HCT116 (cell line): ENCODE data around the gene ADGRG1. TPM values are rescaled to one million over a fixed set of nuclear protein-coding genes. Genes with fewer than 3 reads are reported as not detected.

Experiments
- ATAC-seq: fragments of 200-7000 bp; cut with Tn5 transposase; 2 replicates; pipeline ENCODE4 v1.9.1; 2020; ENCODE audit warnings: mild to moderate bottlenecking, moderate library complexity
- BruUV-seq: library from RNA; stranded (reverse); fragments of 400-500 nt; replicated peaks from 2 replicates; lab custom pipeline; 2021; lab: Mats Ljungman, UMichigan
- CTCF ChIA-PET: fragments of 300-600 bp; sonication (Branson Sonifier 250); formaldehyde crosslinking; loops from one replicate; lab custom pipeline; 2021; ENCODE audit warnings: antibody characterized with exemption; lab: Charles Lee
- POLR2A ChIA-PET: fragments of 300-600, 350-600 bp; sonication (Branson Sonifier 250); formaldehyde crosslinking; loops from one replicate; lab custom pipeline; 2021; ENCODE audit warnings: antibody characterized with exemption; lab: Charles Lee
- RAD21 ChIA-PET, 2 experiments: fragments of 300-600 bp; sonication (Branson Sonifier 250); formaldehyde crosslinking; loops; one replicate each; lab custom pipeline; 2023; ENCODE audit warnings: low total read pairs in 2 of 2; ENCODE audit not compliant: uncharacterized antibody in 2 of 2, unreplicated experiment in 2 of 2, low non-redundant PET in 1 of 2; lab: Charles Lee
- DNase-seq: peaks from one replicate; pipeline ENCODE4 v3.0.0-alpha.2; 2010; ENCODE audit warnings: low read depth, low spot score
- H2AFZ ChIP-seq: fragments of 200-600 bp; shearing (Covaris generic), sonication (generic); 2 replicates; pipeline ENCODE4 v1.6.1; 2017; ENCODE audit warnings: low read depth, mixed run types, mixed read lengths, antibody characterized with exemption, low read length; ENCODE audit not compliant: poor library complexity, severe bottlenecking
- H3K27ac ChIP-seq: 2 replicates; pipeline ENCODE4 v1.5.1; 2012; ENCODE audit warnings: low read depth, low read length
- H3K27me3 ChIP-seq: fragments of 200-600 bp; sonication (generic); 2 replicates; pipeline ENCODE4 v1.6.1; 2016; ENCODE audit warnings: mixed run types, low read length, mixed read lengths; ENCODE audit not compliant: insufficient read depth
- H3K36me3 ChIP-seq, 2 experiments: fragments of 200-500 bp in 1 of 2; fragments of 200-600 bp in 1 of 2; sonication (Bioruptor generic) in 1 of 2; sonication (generic) in 1 of 2; 2 replicates each; pipeline versions ENCODE4 v1.5.1 to v1.6.1; 2014 to 2016; ENCODE audit warnings: low read length in 2 of 2, inconsistent platforms in 1 of 2, mixed read lengths in 1 of 2, mixed run types in 1 of 2; ENCODE audit not compliant: insufficient read depth in 2 of 2, control insufficient read depth in 1 of 2
- H3K4me1 ChIP-seq, 2 experiments: fragments of 200-600 bp in 1 of 2; sonication (generic) in 1 of 2; 2 replicates each; pipeline versions ENCODE4 v1.5.1 to v1.6.1; 2012 to 2017; ENCODE audit warnings: low read length in 2 of 2, inconsistent platforms in 1 of 2, mild to moderate bottlenecking in 1 of 2, mixed read lengths in 1 of 2, mixed run types in 1 of 2, moderate library complexity in 1 of 2; ENCODE audit not compliant: insufficient read depth in 2 of 2, control insufficient read depth in 1 of 2
- H3K4me2 ChIP-seq: fragments of 200-600 bp; sonication (generic); 2 replicates; pipeline ENCODE4 v1.6.1; 2017; ENCODE audit warnings: mixed run types, low read length, mixed read lengths
- H3K4me3 ChIP-seq, 2 experiments: fragments of 200-600 bp in 1 of 2; sonication (generic) in 1 of 2; replicated peaks in 1 of 2; 2 replicates each; pipeline ENCODE4 v1.5.1; 2011 to 2016; ENCODE audit warnings: low read length in 2 of 2, control low read depth in 1 of 2, low read depth in 1 of 2, mild to moderate bottlenecking in 1 of 2, mixed read lengths in 1 of 2, mixed run types in 1 of 2
- H3K79me2 ChIP-seq: fragments of 200-600 bp; sonication (generic); 2 replicates; pipeline ENCODE4 v1.6.1; 2017; ENCODE audit warnings: mild to moderate bottlenecking, mixed run types, low read length, moderate library complexity, mixed read lengths; ENCODE audit not compliant: insufficient read depth
- H3K9ac ChIP-seq: fragments of 200-600 bp; sonication (generic); 2 replicates; pipeline ENCODE4 v1.6.1; 2016; ENCODE audit warnings: low read length, mixed read lengths
- H3K9me2 ChIP-seq: fragments of 200-600 bp; sonication (generic), shearing (Covaris generic); 2 replicates; pipeline ENCODE4 v1.6.1; 2017; ENCODE audit warnings: mixed run types, mild to moderate bottlenecking, moderate library complexity; ENCODE audit not compliant: insufficient read depth
- H3K9me3 ChIP-seq, 2 experiments: fragments of 200-500 bp in 1 of 2; fragments of 200-600 bp in 1 of 2; sonication (Bioruptor generic) in 1 of 2; sonication (generic) in 1 of 2; 2 replicates each; pipeline ENCODE4 v1.6.1; 2014 to 2017; ENCODE audit warnings: low read length in 2 of 2, mixed read lengths in 2 of 2, inconsistent platforms in 1 of 2, low read depth in 1 of 2, mild to moderate bottlenecking in 1 of 2, mixed run types in 1 of 2, moderate library complexity in 1 of 2; ENCODE audit not compliant: control insufficient read depth in 1 of 2, insufficient read depth in 1 of 2
- H4K20me1 ChIP-seq: fragments of 200-600 bp; sonication (generic), shearing (Covaris generic); 2 replicates; pipeline ENCODE4 v1.6.1; 2017; ENCODE audit warnings: mixed run types, mild to moderate bottlenecking, moderate library complexity; ENCODE audit not compliant: insufficient read depth
- SIN3A ChIP-seq: IDR thresholded peaks from 2 replicates; pipeline ENCODE4 v1.6.1; 2012; ENCODE audit warnings: low read depth
- SRF ChIP-seq: IDR thresholded peaks from 2 replicates; pipeline ENCODE4 v1.6.1; 2012; ENCODE audit warnings: low read depth
- TCF7L2 ChIP-seq: IDR thresholded peaks from 2 replicates; pipeline ENCODE4 v1.7.0; 2011; ENCODE audit warnings: borderline replicate concordance, inconsistent platforms; ENCODE audit not compliant: insufficient read depth, insufficient read length; ENCODE audit errors: extremely low read depth
- intact Hi-C: fragments of 100-400 bp; cut with micrococcal nuclease; formaldehyde crosslinking; loops from 2 replicates; pipeline ENCODE4 v1.10.0; 2022
- total RNA-seq: library from RNA; stranded (reverse); gene quantifications from one replicate; pipeline ENCODE4 v1.2.1, GENCODE V29; 2021; ENCODE audit not compliant: unreplicated experiment
- TF ChIP-seq, protein P1 (sequence below): IDR thresholded peaks from 2 replicates; pipeline ENCODE4 v1.6.1; 2012
- TF ChIP-seq, protein P2 (sequence below): IDR thresholded peaks from 2 replicates; pipeline ENCODE4 v1.6.1; 2011; ENCODE audit warnings: mild to moderate bottlenecking, low read length, moderate library complexity; ENCODE audit not compliant: insufficient replicate concordance; ENCODE audit errors: extremely low read depth
- TF ChIP-seq, protein P3 (sequence below): IDR thresholded peaks from 2 replicates; pipeline ENCODE4 v1.6.1; 2012

The ADGRG1 gene
- total RNA-seq, 1 experiment from 2014 or later: 36.4 TPM

DNA sequence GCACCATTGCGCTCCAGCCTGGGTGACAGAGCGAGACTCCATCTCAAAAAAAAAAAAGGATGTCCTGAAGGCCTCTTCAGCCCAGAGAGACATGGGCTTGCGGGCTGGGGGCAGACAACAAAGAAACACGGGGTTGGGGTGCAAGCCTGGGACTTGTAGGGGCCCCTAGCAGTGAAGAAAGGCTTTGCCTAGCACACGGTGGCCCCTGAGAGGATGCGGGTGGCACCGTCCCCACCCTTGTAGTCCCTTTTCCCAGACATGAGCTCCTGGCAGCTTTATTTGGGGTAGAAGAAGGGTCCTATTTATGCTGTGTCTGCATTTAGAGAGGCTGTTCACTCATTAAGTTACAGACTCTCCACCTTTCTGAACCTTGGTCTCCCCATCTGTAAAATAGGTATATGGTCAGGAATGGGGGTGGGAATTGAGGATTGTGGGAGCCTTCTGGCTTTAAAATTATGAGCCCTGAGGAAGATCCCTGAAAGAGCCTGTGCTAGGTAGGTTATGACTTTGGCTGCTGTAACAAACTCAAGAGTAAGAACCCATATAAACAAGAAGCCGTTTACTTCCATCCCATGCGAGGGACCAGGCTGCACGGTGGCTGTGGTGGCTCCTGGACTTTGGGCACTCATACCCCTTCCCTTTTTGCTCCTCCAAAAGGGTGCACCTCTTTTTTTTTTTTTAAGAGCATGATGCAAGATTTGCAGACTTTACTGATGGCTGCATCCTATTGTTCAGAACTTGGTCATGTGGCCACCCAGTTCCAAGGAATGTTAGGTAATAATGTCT lies 20.6 kb upstream of the ADGRG1 start:
- DNase-seq: no peak
- H3K79me2 ChIP-seq: no peaks in the 10 kb centered on the region
- CTCF ChIA-PET: interaction anchor here (1.2 to 2.9 kb wide), 2 partner anchors 7 to 17 kb away, joined by 4 to 18 read pairs; no protein-coding TSS in a partner anchor
- ATAC-seq: no peak
- H3K36me3 ChIP-seq: no peaks in the 10 kb centered on the region
- intact Hi-C loops: no loop called here
- H3K4me1 ChIP-seq: no peaks in the 10 kb centered on the region
- TF ChIP-seq SIN3A (no peak), SRF (no peak), TCF7L2 (no peak)
- TF ChIP-seq, protein P1, sequence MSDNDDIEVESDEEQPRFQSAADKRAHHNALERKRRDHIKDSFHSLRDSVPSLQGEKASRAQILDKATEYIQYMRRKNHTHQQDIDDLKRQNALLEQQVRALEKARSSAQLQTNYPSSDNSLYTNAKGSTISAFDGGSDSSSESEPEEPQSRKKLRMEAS: no peak
- TF ChIP-seq, protein P2, sequence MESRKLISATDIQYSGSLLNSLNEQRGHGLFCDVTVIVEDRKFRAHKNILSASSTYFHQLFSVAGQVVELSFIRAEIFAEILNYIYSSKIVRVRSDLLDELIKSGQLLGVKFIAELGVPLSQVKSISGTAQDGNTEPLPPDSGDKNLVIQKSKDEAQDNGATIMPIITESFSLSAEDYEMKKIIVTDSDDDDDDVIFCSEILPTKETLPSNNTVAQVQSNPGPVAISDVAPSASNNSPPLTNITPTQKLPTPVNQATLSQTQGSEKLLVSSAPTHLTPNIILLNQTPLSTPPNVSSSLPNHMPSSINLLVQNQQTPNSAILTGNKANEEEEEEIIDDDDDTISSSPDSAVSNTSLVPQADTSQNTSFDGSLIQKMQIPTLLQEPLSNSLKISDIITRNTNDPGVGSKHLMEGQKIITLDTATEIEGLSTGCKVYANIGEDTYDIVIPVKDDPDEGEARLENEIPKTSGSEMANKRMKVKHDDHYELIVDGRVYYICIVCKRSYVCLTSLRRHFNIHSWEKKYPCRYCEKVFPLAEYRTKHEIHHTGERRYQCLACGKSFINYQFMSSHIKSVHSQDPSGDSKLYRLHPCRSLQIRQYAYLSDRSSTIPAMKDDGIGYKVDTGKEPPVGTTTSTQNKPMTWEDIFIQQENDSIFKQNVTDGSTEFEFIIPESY: no peak
- TF ChIP-seq, protein P3, sequence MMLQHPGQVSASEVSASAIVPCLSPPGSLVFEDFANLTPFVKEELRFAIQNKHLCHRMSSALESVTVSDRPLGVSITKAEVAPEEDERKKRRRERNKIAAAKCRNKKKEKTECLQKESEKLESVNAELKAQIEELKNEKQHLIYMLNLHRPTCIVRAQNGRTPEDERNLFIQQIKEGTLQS: no peak
- no peak overlapping the region for H3K27ac ChIP-seq
- no peak overlapping the region for H2AFZ ChIP-seq
- H3K27me3 ChIP-seq: no peaks in the 10 kb centered on the region
- H3K4me3 ChIP-seq: no peak overlapping the region
- H3K4me2 ChIP-seq: no peak overlapping the region
- H4K20me1 ChIP-seq: no peaks in the 10 kb centered on the region
- RAD21 ChIA-PET: no interaction called here
- POLR2A ChIA-PET: no interaction called here
- H3K9ac ChIP-seq: no peak overlapping the region
- H3K9me2 ChIP-seq: no peaks in the 10 kb centered on the region
- no TSS peak for BruUV-seq
- no peaks in the 10 kb centered on the region for H3K9me3 ChIP-seq
